Subcutaneous adipose tissue (tissue), 4 donors: Measurements from ENCODE around the gene RTN4. TPM values are rescaled to one million over a fixed set of nuclear protein-coding genes. Genes with fewer than 3 reads are reported as not detected.

Experiments
- CTCF ChIP-seq: fragments of 450-650 bp; IDR thresholded peaks from one replicate; pipeline ENCODE4 v1.5.1; 2016; ENCODE audit warnings: low read depth, mild to moderate bottlenecking, control low read depth, antibody characterized with exemption, moderate library complexity
- total RNA-seq, 4 donors: library from RNA; depleted of rRNA; stranded (reverse); fragments of >200 nt; gene quantifications; one replicate each; pipeline ENCODE4 v1.1.0, GENCODE V29; 2016

RTN4 gene
- total RNA-seq, 4 donors from 2014 or later: 347 to 464 (median 405) TPM

DNA sequence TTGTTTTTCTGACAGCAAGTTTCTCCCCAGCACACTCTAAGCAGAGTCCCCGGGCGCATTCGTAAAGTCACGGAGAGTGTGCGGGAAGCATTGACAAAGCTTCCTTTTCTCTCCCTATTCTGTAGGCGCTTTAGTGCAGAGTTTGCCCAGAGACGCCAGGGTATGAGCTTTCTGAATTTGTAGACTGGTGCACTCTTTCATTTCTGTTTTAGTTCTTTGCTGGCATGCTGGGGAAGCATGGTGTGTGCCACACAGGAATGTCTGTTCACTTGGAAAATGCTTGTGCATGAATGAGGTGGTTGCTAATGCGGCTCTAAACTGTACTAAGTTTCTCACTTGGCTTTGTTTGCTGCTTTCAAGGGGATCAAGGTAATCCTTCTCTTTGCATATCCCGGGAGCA is 102.6 kb downstream of the RTN4 start:
- TF ChIP-seq CTCF: no peak

DNA sequence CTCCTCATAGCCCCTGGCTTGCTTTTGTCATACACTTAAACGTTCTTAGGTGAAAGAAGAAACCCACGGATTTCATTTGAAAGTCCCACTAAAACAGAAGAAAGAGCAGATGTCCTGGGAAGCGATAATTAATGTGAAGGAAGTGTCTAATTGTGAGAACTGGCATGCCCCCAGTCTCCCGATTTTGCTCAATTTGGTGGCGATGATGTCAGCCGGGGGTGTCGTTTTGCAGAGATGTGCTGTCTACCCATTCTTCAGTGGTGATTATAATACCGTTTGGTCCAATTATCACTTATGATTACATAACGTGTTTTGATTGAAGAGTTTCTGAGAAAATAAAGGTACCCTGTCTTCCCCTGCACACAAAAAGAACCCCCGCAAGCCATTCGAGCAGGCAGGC is 103.1 kb downstream of the RTN4 start:
- TF ChIP-seq CTCF: no peak

DNA sequence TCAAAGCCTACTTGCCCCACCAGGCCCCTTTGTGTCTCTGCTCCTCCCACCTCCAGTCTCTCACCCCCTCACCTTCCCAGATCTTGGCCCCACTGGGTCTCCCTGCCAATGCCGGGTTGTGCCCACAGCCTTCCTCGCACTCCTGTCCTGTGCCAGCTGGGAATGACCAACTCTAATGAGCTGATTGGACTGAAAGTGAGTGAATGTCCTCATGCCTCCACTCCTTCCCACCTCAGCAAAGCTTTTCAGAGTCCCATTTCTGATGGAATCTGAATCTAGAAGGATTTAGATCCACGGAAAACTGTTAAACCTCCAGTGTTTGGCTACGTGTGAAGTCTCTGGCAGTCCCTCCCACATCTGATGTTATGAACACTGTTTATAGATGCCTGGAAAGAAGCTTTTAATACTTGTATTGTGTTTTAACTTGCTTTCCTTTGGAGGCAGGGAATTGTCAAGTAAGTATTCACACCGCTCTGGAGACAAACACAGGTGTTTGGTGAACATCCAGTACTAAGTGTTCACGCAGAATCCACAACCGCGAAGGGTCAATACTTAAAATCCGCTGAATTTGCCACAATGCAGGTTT is 103.9 kb downstream of the RTN4 start:
- no peak for TF ChIP-seq CTCF

- no peak for TF ChIP-seq CTCF
These were observed 104.6 kb downstream of the RTN4 start for GRCh38 chr2:54945391-54946219.

DNA sequence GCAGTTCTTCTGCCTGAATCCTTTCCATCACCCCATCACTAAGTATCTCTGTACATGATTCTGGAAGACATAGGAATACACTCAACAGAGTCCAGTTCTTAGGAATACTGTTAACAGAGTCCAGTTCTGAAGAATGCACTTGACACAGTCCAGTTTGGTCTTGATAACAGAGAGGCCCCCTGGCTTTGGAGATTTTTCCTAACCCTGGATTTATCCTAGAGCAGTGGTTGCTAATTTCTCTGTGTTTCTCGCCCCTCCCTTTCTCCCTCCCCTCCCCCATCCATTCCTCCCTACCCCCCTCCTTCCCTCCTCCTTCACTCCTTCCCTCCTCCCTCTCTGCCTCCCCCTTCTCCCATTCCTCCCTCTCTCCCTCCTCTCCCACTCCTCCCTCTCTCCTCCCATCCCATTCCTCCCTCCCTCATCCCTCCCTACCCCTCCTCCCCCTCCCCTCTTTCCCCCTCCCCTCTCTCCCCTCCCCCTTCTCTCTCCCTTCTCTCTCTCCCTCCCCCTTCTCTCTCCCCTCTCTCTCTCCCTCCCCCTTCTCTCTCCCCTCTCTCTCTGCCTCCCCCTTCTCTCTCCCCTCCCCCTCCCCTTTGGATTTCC is 105.4 kb downstream of the RTN4 start:
- no peak for TF ChIP-seq CTCF

GRCh38 chr2:54942373-54942772 is 107.9 kb downstream of the RTN4 start:
- no peak for TF ChIP-seq CTCF

- TF ChIP-seq CTCF: no peak
These were observed 108.8 kb downstream of the RTN4 start for GRCh38 chr2:54941248-54941984.
